ENCODE results near the gene IGSF9B.

The IGSF9B gene

DNA sequence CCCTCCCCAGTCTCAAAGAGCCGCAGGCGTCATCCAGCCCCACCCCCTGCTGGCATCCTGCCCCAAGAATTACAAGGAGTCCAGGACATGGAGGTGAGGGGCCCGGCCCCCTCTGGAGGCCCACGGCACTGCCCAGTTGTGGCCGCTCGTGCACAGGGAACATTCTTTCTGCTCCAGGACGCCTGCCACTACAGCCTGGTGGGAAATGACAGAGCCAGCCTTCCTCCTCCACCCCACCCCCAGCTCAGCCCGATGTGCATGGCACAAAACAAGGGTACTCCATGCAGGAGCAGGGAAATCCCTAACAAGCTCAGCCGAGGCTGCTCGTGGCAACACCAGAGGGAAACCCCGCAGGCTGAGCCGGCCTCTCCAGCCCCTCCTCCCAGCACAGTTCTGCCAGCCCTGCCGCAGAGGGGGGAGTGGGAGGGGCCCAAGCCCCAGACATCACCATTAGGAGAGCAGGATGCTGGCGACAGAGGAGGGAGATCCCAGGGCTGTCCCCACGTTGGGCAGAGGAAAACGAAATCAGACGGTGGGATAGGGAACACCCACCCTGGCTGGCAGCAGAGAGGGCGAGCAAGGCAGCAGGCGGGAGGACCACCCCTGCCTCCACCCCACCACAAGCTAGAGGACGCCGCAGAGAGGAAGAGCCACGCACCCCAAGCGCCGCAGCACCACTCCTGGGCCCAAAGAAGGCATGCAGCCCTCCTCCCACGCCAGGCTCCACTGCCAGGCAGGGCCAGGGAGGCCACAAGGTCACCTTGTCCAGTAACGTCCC is 10.0 kb downstream of the IGSF9B start:
- H3K9me3 ChIP-seq (ENCODE audit: control insufficient read depth in 2 of 2, low read length in 2 of 2): no peaks in the 10 kb centered on the region
- peak overlapping the region in 1 of 2 donors; percentile 6 for H3K9ac ChIP-seq (ENCODE audit: low read length in 2 of 2)
- peak overlapping the region; percentile 67 for H3K27ac ChIP-seq (ENCODE audit: low read length)
- peaks cover 10 to 32% of the 10 kb centered on the region in 2 donors for H3K36me3 ChIP-seq (ENCODE audit: control insufficient read depth in 2 of 2, insufficient read depth in 2 of 2, low read length in 2 of 2)
- no peaks in the 10 kb centered on the region for H3K27me3 ChIP-seq (ENCODE audit: control insufficient read depth in 1 of 2, insufficient read depth in 2 of 2, low read length in 2 of 2)
- peaks cover 75% of the 10 kb centered on the region for H3K4me1 ChIP-seq (ENCODE audit: control insufficient read depth, insufficient read depth, low read length)
- peak overlapping the region; percentile 27 to 59 for H3K4me3 ChIP-seq (ENCODE audit: low read length in 2 of 2)

DNA sequence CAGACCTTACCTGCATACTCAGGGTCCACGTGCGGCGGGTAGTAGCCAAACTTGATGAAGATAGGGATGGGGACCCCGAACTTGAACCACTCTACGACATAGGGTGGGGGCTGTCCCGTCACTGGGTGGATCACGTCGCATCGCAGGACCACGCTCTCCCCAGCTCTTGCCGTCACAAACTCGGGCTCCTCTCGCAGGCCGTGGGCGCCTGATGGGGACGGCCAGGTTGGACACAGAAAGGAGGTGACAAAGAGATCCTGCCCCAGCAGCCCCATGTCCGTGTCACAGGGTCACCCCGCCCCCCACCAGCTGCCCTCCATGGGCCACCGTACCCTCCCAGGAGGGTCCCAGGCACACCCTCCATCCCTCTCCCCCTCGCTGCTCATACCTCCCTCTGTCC is 10.7 kb downstream of the IGSF9B start:
- H3K4me1 ChIP-seq (ENCODE audit: control insufficient read depth, insufficient read depth, low read length): peaks cover 68% of the 10 kb centered on the region
- no peaks in the 10 kb centered on the region for H3K9me3 ChIP-seq (ENCODE audit: control insufficient read depth in 2 of 2, low read length in 2 of 2)
- no peak overlapping the region for H3K9ac ChIP-seq (ENCODE audit: low read length in 2 of 2)
- no peaks in the 10 kb centered on the region for H3K27me3 ChIP-seq (ENCODE audit: control insufficient read depth in 1 of 2, insufficient read depth in 2 of 2, low read length in 2 of 2)
- peak overlapping the region; percentile 67 for H3K27ac ChIP-seq (ENCODE audit: low read length)
- H3K36me3 ChIP-seq (ENCODE audit: control insufficient read depth in 2 of 2, insufficient read depth in 2 of 2, low read length in 2 of 2): peaks cover 10 to 35% of the 10 kb centered on the region in 2 donors
- peak overlapping the region; percentile 4 to 59 for H3K4me3 ChIP-seq (ENCODE audit: low read length in 2 of 2)

DNA sequence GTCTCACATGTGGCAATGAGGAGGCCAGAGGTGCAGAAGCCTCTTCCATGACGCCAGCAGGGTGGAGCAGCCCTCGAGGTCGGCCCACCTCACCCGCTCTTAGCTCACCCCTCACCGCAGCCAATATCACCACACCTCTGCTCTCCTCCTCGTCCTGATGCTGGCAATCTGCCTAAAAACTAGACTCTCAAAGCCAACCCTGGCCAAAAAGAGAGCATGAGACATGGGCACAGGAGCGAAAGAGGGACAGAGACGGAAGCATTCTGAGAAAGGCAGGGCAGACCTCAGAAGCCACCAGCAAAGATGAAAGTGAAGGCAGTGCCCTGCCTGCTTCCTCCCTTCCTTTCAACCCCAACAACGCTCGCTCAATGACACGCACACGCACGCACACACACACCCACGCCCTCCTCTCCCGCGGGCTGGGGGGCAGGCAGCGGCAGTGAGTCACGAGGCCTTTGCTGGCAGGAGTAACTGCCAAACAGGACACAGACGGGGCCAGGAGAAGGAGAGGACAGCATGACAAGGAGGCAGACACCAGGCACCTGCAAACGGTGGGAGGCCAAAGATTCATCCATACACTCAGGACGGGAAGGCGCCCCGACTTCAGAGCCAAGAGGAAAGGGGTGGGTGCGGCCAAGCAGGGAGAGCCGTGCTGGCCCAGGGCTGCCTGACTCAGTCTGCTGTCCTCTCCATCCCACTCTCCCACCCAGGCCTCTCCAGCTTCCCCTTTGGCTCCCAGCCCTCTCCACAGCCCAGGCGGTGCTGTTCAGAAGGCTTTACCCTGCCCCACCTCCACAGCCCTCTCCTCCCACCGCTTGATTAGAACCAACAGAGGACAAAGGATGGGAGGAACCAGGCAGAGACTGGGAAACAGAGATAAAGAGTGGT is 11.4 kb downstream of the IGSF9B start:
- Histone ChIP-seq H3K27ac (ENCODE audit: low read length) (peak overlapping the region; percentile 67), H3K4me1 (ENCODE audit: control insufficient read depth, insufficient read depth, low read length) (peaks cover 61% of the 10 kb centered on the region), H3K4me3 (ENCODE audit: low read length in 2 of 2) (peak overlapping the region; percentile 4 to 49), H3K36me3 (ENCODE audit: control insufficient read depth in 2 of 2, insufficient read depth in 2 of 2, low read length in 2 of 2) (peaks cover 10 to 35% of the 10 kb centered on the region in 2 donors), H3K9me3 (ENCODE audit: control insufficient read depth in 2 of 2, low read length in 2 of 2) (no peaks in the 10 kb centered on the region), H3K27me3 (ENCODE audit: control insufficient read depth in 1 of 2, insufficient read depth in 2 of 2, low read length in 2 of 2) (no peaks in the 10 kb centered on the region), H3K9ac (ENCODE audit: low read length in 2 of 2) (no peak overlapping the region)

DNA sequence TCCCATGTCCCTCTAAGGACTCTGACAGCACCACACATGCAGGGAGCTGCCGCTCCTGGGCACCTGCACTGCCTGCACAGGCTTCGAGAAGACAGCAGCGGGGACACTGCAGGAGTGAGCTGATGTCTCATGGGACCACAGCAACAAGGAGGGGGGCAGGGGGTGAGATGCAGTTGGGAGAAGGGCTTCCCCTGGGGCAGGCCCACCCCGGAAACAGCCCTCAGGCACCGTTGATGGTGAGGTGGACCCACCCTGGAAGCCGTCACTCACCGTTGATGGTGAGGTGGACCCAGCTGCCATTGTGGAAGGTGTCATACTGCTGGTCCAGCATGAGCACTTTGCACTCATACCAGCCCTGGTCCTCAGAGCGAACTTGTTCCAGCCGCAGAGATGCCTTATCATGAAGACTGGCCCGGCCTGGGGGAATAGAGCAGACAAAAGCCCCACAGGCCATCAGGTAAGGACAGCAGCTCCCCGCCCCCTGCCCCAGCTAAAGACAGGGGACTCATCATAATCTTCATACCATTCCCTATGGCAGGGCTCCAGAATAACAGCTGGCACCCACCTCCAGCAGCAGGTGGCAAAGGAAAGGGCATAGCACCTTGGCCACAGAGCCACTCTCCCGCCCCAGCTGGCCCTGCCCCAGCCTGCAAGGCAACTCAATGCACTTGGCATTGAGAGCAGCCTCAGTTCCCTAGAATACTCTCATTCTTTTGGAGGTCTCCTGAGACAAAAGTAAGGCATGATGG is 12.6 kb downstream of the IGSF9B start:
- peak overlapping the region; percentile 67 for H3K27ac ChIP-seq (ENCODE audit: low read length)
- H3K4me1 ChIP-seq (ENCODE audit: control insufficient read depth, insufficient read depth, low read length): peaks cover 49% of the 10 kb centered on the region
- H3K9me3 ChIP-seq (ENCODE audit: control insufficient read depth in 2 of 2, low read length in 2 of 2): no peaks in the 10 kb centered on the region
- peaks cover 17 to 42% of the 10 kb centered on the region in 2 donors for H3K36me3 ChIP-seq (ENCODE audit: control insufficient read depth in 2 of 2, insufficient read depth in 2 of 2, low read length in 2 of 2)
- no peaks in the 10 kb centered on the region for H3K27me3 ChIP-seq (ENCODE audit: control insufficient read depth in 1 of 2, insufficient read depth in 2 of 2, low read length in 2 of 2)
- H3K4me3 ChIP-seq (ENCODE audit: low read length in 2 of 2): no peak overlapping the region
- H3K9ac ChIP-seq (ENCODE audit: low read length in 2 of 2): no peak overlapping the region

DNA sequence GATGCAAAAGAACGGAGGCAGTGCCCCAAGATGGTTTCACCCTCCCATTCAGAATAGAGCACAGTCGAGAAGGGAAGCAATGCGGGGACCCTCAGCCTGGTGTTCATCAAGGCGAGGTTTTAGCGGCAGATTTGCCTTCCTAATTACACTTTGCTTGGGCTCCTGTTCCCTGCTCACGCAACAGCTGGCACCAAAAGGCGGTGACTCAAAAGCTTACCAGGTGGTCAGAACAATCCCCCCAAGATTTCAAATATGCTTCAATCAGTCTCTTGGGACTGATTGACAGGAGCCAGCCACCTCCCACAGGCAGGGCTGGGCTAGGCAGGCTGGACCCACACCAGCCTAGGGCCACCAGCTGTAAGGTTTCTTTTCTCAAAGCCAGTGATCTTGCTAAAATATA is 14.2 kb downstream of the IGSF9B start:
- no peaks in the 10 kb centered on the region for H3K9me3 ChIP-seq (ENCODE audit: control insufficient read depth in 2 of 2, low read length in 2 of 2)

DNA sequence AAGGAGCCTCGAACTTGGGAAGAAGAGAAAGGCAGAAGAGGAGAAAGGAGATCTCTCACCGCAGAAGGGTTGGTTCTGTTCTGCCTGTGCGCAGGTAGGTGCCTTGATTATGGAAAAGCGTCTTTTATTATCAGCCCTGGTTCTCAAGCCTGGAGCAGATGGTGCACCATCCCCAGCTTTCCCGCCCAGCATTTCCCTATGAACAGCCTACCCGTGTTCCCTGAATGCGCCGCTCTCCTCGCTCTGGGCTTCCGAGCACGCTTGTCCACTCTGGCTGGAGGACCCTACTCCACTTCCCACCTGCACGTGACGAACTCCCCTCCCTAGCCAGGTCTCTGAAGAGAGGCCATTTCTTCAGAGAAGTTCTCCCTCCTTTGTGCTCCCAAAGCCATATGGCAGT is 15.2 kb downstream of the IGSF9B start:
- Histone ChIP-seq H3K4me3 (ENCODE audit: low read length in 2 of 2) (no peak overlapping the region), H3K36me3 (ENCODE audit: control insufficient read depth in 2 of 2, insufficient read depth in 2 of 2, low read length in 2 of 2) (peaks cover 34 to 61% of the 10 kb centered on the region in 2 donors), H3K4me1 (ENCODE audit: control insufficient read depth, insufficient read depth, low read length) (peaks cover 23% of the 10 kb centered on the region), H3K9me3 (ENCODE audit: control insufficient read depth in 2 of 2, low read length in 2 of 2) (no peaks in the 10 kb centered on the region), H3K9ac (ENCODE audit: low read length in 2 of 2) (no peak overlapping the region), H3K27me3 (ENCODE audit: control insufficient read depth in 1 of 2, insufficient read depth in 2 of 2, low read length in 2 of 2) (no peaks in the 10 kb centered on the region), H3K27ac (ENCODE audit: low read length) (no peak overlapping the region)

More for the DNA sequence above, 14.2 kb downstream of the IGSF9B start:
- no peak overlapping the region for H3K27ac ChIP-seq (ENCODE audit: low read length)
- no peaks in the 10 kb centered on the region for H3K27me3 ChIP-seq (ENCODE audit: control insufficient read depth in 1 of 2, insufficient read depth in 2 of 2, low read length in 2 of 2)
- H3K36me3 ChIP-seq (ENCODE audit: control insufficient read depth in 2 of 2, insufficient read depth in 2 of 2, low read length in 2 of 2): peaks cover 27 to 56% of the 10 kb centered on the region in 2 donors
- H3K4me1 ChIP-seq (ENCODE audit: control insufficient read depth, insufficient read depth, low read length): peaks cover 34% of the 10 kb centered on the region
- H3K9ac ChIP-seq (ENCODE audit: low read length in 2 of 2): no peak overlapping the region
- no peak overlapping the region for H3K4me3 ChIP-seq (ENCODE audit: low read length in 2 of 2)

DNA sequence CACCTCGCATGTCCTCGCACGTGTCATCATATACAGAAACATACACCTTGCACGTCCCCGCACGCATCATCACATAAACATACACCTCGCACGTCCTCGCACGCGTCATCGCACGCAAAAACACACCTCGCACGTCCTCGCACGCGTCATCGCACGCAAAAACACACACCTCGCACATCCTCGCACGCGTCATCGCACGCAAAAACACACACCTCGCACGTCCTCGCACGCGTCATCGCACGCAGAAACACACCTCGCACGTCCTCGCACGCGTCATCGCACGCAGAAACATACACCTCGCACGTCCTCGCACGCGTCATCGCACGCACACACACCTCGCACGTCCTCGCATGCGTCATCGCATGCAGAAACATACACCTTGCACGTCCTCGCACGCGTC is 16.7 kb downstream of the IGSF9B start:
- Histone ChIP-seq H3K4me1 (ENCODE audit: control insufficient read depth, insufficient read depth, low read length) (peaks cover 8% of the 10 kb centered on the region), H3K9me3 (ENCODE audit: control insufficient read depth in 2 of 2, low read length in 2 of 2) (no peaks in the 10 kb centered on the region), H3K27me3 (ENCODE audit: control insufficient read depth in 1 of 2, insufficient read depth in 2 of 2, low read length in 2 of 2) (no peaks in the 10 kb centered on the region), H3K36me3 (ENCODE audit: control insufficient read depth in 2 of 2, insufficient read depth in 2 of 2, low read length in 2 of 2) (peaks cover 44 to 66% of the 10 kb centered on the region in 2 donors), H3K9ac (ENCODE audit: low read length in 2 of 2) (no peak overlapping the region), H3K4me3 (ENCODE audit: low read length in 2 of 2) (no peak overlapping the region), H3K27ac (ENCODE audit: low read length) (no peak overlapping the region)

DNA sequence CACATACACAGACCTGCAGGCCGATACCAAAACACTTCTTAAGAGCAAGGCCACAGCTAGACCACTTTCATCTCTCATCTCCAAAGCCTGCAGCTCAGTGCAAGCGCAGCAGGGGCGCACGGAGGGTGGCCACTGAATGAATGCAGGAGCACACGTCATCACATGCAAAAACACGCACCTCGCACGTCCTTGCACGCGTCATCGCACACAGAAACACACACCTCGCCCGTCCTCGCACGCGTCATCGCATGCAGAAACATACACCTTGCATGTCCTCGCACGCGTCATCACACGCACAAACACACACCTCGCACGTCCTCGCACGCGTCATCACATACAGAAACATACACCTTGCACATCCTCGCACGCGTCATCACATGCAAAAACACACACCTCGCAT is 17.2 kb downstream of the IGSF9B start:
- Histone ChIP-seq H3K4me3 (ENCODE audit: low read length in 2 of 2) (no peak overlapping the region), H3K27ac (ENCODE audit: low read length) (no peak overlapping the region), H3K27me3 (ENCODE audit: control insufficient read depth in 1 of 2, insufficient read depth in 2 of 2, low read length in 2 of 2) (no peaks in the 10 kb centered on the region), H3K4me1 (ENCODE audit: control insufficient read depth, insufficient read depth, low read length) (peaks cover 3% of the 10 kb centered on the region), H3K36me3 (ENCODE audit: control insufficient read depth in 2 of 2, insufficient read depth in 2 of 2, low read length in 2 of 2) (peaks cover 44 to 66% of the 10 kb centered on the region in 2 donors), H3K9me3 (ENCODE audit: control insufficient read depth in 2 of 2, low read length in 2 of 2) (no peaks in the 10 kb centered on the region), H3K9ac (ENCODE audit: low read length in 2 of 2) (no peak overlapping the region)

DNA sequence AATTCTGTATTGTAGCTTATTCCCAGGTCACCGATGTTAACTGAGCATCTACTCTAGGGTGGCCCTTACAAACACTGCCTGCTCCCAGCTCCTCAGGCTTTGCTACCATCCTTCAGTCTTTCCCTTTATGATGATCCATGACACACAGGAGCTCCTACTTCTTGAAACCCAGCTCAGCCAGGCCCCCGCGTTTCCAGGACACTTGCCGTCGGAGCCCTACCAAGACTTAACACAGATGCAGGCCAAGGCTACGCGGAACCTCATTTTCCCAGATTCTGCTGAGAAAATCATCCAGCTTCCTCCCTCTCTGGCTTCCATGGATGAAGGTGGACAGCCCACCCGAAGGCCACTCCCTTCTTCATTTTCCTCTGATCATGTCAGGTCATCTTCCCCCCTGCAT is 18.6 kb downstream of the IGSF9B start:
- no peak overlapping the region for H3K27ac ChIP-seq (ENCODE audit: low read length)
- H3K4me3 ChIP-seq (ENCODE audit: low read length in 2 of 2): no peak overlapping the region
- peaks cover 47 to 63% of the 10 kb centered on the region in 2 donors for H3K36me3 ChIP-seq (ENCODE audit: control insufficient read depth in 2 of 2, insufficient read depth in 2 of 2, low read length in 2 of 2)
- H3K4me1 ChIP-seq (ENCODE audit: control insufficient read depth, insufficient read depth, low read length): peaks cover 7% of the 10 kb centered on the region
- H3K27me3 ChIP-seq (ENCODE audit: control insufficient read depth in 1 of 2, insufficient read depth in 2 of 2, low read length in 2 of 2): no peaks in the 10 kb centered on the region
- H3K9me3 ChIP-seq (ENCODE audit: control insufficient read depth in 2 of 2, low read length in 2 of 2): no peaks in the 10 kb centered on the region
- no peak overlapping the region for H3K9ac ChIP-seq (ENCODE audit: low read length in 2 of 2)

DNA sequence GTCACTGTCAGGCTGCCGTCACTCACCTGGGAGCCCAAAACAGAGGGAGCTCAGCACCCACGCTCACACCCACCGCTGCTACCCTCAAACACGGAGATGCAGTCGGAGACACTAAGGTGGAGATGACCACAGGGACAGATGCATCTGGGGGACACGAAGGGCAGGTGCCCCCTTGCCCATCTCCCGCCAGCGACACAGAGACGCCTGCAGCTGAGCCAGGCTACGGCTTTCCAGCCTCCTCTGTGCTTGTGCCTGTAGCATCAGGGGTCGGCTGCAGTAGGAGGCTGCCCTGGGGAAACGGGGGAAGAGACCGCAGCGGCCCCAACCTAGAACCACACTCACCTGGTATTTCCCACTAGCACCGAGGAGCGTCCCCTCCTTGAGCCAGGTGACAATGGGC is 19.3 kb downstream of the IGSF9B start:
- Histone ChIP-seq H3K4me1 (ENCODE audit: control insufficient read depth, insufficient read depth, low read length) (peaks cover 6% of the 10 kb centered on the region), H3K27ac (ENCODE audit: low read length) (no peak overlapping the region), H3K4me3 (ENCODE audit: low read length in 2 of 2) (no peak overlapping the region), H3K36me3 (ENCODE audit: control insufficient read depth in 2 of 2, insufficient read depth in 2 of 2, low read length in 2 of 2) (peaks cover 50 to 60% of the 10 kb centered on the region in 2 donors), H3K9me3 (ENCODE audit: control insufficient read depth in 2 of 2, low read length in 2 of 2) (no peaks in the 10 kb centered on the region), H3K9ac (ENCODE audit: low read length in 2 of 2) (no peak overlapping the region), H3K27me3 (ENCODE audit: control insufficient read depth in 1 of 2, insufficient read depth in 2 of 2, low read length in 2 of 2) (no peaks in the 10 kb centered on the region)
